GM23338 (cell line): ENCODE results near the gene PRR11.

Experiments
- CREB1 ChIP-seq: fragments of 250-450 bp; sonication (Bioruptor Pico); IDR thresholded peaks from 2 replicates; pipeline ENCODE4 v1.5.0; 2020; ENCODE audit warnings: low read depth, mild to moderate bottlenecking, moderate library complexity
- EZH2 ChIP-seq: fragments of 200-600 bp; sonication (generic); IDR thresholded peaks from one replicate; pipeline ENCODE4 v1.8.0; 2017; ENCODE audit warnings: antibody characterized with exemption, mild to moderate bottlenecking, low read depth; ENCODE audit not compliant: unreplicated experiment
- POLR2AphosphoS5 ChIP-seq: IDR thresholded peaks from 2 replicates; pipeline ENCODE4 v1.6.1; 2016; ENCODE audit warnings: antibody characterized with exemption, low read depth
- TF ChIP-seq, protein P1 (sequence below), 2 experiments: fragments of 200-600 bp in 1 of 2; sonication (generic) in 1 of 2; conservative IDR thresholded peaks; 2 replicates each; pipeline versions ENCODE4 v1.5.1 to v1.6.1; 2016 to 2017; ENCODE audit warnings: antibody characterized with exemption in 2 of 2, low read depth in 2 of 2, mild to moderate bottlenecking in 2 of 2, moderate library complexity in 1 of 2
- TF ChIP-seq, protein P2 (sequence below): IDR thresholded peaks from one replicate; pipeline ENCODE4 v1.6.1; 2018; ENCODE audit warnings: antibody characterized with exemption; ENCODE audit not compliant: unreplicated experiment

DNA sequence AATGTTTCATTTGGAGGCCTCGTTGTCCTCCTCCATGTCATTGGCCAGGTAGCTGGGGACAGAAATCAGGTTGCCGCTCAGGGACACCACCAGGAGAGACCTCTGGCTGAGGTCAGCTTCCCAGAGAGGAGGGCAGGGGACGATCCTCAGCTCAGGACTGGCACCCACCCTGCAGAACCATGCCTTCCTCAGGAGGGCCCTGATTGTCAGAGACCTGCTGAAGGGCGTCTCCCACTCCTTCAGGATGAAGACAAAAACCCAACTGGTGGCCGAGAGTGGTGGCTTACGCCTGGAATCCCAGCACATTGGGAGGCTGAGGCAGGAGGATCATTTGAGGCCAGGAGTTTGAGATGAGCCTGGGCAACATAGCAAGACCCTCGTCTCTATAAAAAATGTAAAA is 19.5 kb downstream of the PRR11 start:
- no peak for TF ChIP-seq EZH2
- TF ChIP-seq, protein P1, sequence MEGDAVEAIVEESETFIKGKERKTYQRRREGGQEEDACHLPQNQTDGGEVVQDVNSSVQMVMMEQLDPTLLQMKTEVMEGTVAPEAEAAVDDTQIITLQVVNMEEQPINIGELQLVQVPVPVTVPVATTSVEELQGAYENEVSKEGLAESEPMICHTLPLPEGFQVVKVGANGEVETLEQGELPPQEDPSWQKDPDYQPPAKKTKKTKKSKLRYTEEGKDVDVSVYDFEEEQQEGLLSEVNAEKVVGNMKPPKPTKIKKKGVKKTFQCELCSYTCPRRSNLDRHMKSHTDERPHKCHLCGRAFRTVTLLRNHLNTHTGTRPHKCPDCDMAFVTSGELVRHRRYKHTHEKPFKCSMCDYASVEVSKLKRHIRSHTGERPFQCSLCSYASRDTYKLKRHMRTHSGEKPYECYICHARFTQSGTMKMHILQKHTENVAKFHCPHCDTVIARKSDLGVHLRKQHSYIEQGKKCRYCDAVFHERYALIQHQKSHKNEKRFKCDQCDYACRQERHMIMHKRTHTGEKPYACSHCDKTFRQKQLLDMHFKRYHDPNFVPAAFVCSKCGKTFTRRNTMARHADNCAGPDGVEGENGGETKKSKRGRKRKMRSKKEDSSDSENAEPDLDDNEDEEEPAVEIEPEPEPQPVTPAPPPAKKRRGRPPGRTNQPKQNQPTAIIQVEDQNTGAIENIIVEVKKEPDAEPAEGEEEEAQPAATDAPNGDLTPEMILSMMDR (conservative IDR thresholded peaks at IDR 0.05; ENCODE audit: low read depth in 2 of 2), result no peak
- no peak for TF ChIP-seq CREB1 (CRISPR knock-in tag)
- TF ChIP-seq, protein P2, sequence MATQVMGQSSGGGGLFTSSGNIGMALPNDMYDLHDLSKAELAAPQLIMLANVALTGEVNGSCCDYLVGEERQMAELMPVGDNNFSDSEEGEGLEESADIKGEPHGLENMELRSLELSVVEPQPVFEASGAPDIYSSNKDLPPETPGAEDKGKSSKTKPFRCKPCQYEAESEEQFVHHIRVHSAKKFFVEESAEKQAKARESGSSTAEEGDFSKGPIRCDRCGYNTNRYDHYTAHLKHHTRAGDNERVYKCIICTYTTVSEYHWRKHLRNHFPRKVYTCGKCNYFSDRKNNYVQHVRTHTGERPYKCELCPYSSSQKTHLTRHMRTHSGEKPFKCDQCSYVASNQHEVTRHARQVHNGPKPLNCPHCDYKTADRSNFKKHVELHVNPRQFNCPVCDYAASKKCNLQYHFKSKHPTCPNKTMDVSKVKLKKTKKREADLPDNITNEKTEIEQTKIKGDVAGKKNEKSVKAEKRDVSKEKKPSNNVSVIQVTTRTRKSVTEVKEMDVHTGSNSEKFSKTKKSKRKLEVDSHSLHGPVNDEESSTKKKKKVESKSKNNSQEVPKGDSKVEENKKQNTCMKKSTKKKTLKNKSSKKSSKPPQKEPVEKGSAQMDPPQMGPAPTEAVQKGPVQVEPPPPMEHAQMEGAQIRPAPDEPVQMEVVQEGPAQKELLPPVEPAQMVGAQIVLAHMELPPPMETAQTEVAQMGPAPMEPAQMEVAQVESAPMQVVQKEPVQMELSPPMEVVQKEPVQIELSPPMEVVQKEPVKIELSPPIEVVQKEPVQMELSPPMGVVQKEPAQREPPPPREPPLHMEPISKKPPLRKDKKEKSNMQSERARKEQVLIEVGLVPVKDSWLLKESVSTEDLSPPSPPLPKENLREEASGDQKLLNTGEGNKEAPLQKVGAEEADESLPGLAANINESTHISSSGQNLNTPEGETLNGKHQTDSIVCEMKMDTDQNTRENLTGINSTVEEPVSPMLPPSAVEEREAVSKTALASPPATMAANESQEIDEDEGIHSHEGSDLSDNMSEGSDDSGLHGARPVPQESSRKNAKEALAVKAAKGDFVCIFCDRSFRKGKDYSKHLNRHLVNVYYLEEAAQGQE, result no peak
- TF ChIP-seq POLR2AphosphoS5, result no peak
